ENCODE results near the gene RABIF.

GRCh38 chr1:202871367-202871766, 17.6 kb downstream of the RABIF start:
- TF ChIP-seq CTCF (IDR thresholded peaks at IDR 0.05) (no peak), POLR2A (IDR thresholded peaks at IDR 0.05) (no peak)

All from upper lobe of left lung (tissue), 4 donors.